ENCODE measurements around the gene HSF2.

The HSF2 gene, protein sequence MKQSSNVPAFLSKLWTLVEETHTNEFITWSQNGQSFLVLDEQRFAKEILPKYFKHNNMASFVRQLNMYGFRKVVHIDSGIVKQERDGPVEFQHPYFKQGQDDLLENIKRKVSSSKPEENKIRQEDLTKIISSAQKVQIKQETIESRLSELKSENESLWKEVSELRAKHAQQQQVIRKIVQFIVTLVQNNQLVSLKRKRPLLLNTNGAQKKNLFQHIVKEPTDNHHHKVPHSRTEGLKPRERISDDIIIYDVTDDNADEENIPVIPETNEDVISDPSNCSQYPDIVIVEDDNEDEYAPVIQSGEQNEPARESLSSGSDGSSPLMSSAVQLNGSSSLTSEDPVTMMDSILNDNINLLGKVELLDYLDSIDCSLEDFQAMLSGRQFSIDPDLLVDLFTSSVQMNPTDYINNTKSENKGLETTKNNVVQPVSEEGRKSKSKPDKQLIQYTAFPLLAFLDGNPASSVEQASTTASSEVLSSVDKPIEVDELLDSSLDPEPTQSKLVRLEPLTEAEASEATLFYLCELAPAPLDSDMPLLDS

DNA sequence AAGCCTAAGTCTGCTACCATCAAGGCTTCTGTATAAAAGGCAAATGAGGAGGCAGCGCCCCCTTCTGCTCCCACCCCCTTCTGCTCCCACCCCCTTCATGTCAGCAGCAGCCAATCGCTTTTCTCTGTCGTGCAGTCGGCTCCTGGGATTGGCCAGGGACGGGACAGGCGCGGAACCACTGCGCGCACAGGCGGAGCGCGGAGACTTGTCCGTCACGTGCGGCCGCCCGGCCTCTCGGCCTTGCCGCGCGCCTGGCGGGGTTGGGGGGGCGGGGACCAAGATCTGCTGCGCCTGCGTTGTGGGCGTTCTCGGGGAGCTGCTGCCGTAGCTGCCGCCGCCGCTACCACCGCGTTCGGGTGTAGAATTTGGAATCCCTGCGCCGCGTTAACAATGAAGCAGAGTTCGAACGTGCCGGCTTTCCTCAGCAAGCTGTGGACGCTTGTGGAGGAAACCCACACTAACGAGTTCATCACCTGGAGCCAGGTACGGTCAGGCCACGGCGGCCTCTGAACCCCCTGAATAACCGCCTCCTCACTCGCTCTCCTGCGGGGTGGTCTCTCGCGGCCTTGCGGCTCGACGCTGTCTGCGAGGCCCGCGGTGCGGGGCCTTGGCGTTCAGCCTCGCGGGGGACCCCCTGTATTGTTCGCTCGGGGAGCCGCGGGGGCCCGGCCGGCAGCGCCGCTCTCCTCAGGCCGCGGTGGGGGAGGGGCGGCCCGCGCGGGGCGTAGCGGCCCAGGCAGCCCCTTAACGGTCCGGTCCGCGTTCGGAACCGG, at the start of gene HSF2:
TSS of gene HSF2 (plus strand) at position 305 of the 773 bp plus-strand sequence. CDS start at position 391, 86 bp downstream.
- DNase-seq = peak; percentile 87

DNA sequence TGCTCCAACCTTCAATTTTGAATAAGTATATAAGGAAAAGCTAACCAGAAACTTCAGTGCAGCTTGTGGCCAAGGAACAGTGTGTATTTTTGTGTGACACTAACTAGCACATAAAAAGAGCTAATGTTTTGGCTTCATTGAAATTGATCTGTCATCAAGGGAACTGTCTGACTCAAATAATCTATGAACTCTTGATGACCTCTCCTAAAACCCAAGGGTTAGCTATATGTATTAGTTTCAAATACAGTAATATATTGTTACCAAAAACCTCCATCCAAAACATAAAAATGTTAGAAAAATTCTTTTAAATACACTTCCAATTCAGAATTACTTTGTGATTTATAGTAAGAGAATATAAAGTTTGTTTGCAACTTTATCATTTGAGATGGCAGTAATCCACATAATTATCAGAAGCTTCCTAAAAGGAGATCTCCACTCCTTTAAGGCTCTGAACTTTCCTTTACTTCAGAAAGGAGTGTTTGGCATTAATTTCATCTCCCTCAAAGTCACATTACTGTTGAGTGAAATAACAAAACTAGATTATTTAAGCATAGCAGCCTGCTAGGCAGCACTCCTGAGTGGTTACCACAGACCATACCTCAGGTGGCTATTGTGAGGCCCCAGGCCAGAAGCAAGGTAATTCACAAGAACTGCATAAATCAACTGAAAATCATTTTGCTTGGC, 46.3 kb upstream of the HSF2 start:
- no peak for DNase-seq

DNA sequence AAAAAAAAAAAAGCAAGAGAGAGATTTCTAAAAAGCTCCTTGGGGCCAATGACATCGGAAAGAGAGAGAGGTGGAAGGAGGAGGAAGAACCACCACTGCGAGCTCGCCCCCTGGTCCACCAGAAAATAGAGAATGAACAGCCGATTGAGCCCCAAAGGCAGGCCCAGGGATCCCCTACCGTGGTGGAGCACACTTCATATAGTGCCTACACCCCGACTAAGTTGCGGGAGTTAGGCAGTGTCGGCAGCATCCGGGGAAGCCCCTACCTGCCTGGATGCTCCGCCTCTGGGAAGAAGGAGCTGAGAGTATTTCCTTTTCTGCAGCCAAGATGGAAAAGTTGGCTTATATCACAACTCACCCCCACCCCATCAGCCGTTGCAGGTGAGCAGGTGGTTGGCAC, 38.6 kb upstream of the HSF2 start:
- no peak for DNase-seq

DNA sequence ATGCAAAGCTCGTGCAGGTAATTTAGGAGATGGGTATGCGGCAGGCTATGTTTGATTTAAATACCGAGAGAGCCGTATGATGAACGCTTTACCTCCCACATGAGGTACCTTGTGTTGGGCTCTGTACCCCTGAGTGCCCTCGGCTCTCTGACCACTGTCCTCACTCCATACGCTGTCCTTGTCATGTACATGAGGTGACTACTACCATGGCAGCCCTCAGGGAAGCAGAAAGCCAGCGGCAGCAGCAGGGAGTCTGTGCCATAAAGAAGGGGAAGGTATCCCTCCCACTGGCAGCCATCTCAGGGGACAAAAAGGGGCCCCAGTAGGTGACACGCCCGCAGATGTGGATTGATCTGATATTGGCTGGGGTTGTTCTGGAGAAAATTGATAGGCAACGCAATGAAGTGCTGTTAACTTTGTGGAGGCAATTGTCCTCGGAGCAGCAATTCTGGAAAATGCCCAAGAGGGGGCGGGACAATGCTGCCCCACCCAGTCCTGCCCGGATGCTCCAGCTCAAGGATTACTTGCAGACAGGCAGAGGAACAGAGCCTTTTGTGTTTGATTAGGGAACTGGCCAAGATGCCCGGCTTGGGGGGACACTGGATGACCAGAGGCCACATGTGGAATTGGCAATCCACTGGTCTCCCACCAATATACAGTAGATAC, 38.0 kb upstream of the HSF2 start:
- no peak for DNase-seq

DNA sequence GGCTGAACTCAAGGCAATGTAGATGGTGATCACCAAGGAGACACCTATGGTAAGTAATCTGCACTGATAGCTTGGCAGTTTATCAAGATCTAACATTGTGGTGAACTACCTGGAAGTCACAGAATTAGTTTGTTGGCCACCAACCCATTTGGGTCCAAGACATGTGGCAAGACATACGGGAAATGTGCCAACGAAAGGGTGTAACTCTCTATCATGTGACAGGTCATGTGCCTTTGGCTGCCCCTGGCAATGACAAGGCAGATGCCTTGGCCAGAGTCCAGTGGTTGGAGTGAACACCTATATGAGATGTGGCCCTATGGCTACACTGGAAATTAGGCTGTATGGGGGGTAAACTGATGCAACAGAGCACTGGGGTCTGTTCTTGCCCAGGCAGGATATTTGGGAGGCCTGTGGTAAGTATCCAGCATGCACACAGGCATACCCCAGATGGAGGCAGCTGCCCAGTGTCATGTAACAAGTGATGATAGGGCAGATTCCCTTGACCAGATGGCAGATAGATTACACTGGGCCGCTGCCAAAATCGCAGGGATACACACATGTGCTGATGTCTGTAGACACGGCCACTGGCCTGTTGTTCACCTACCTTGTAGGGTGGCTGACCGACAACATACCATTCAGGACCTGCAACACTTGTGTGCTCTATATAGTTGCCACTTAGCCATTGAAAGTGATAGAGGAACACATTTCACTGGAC, 35.5 kb upstream of the HSF2 start:
- no peak for DNase-seq

DNA sequence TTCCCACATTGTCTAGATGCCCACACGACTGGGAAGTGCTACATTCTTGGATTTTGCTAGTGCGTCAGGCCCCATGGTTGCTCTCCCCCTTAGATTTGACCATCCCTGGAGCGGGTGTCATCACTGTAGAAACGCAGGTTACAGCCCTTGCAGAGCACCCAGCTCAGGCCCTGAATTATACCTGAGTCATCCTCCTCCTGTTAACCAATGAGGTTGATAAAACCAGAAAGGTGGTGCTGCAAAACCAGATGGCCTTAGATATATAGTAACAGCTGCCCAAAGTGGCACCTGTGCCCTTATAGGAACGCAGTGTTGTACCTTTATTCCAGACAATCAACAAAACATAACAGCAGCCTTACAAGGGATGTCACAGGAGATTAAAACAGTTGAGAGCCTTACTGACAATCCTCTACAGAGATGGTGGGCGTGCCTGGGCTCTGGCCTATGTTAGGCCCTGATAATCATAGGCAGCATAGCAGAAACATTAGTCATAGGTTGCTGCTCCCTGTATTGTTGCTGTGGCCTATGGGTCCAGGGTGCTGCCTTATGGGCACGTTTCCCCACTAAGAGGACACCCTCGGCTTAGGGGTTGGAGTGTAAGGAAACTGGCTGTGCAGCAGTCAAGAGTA, 33.6 kb upstream of the HSF2 start:
- DNase-seq = no peak

DNA sequence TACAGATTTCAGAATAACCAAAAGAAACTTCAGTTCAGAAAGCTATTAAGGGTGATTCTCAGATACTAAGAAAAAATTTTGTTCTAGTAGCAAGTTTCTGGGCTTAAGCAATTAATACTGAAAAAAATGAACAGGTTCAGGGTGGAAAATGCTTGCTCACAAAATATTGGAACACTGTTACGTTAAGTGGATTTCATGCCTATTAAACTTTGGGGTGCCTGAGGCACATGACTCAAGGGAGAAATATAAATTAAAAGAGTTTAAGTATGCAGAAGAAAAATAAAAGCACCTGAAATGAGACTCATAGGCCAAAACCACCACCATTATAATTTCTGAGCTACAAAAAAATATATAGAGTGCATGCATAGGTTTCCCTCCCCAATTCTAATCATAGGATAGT, 32.3 kb upstream of the HSF2 start:
- no peak for DNase-seq

DNA sequence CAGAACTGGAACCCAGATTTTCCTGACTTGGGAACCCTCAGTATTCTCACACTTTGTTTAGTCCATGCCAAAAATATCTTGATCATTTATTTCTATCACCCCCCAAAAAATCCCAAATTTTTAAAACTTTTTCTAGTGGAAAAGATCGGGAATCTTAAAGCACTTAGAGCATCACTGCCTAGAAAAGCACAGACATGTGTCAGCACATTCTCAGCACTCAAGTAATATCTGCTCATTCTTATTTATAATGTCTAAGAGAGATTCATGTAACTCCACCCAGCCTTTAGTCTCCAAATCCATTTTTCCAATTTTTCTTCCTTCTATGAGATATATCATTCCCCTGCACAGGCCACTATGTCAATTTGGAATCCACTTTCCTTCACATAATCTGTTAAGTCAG, 29.9 kb upstream of the HSF2 start:
- no peak for DNase-seq

DNA sequence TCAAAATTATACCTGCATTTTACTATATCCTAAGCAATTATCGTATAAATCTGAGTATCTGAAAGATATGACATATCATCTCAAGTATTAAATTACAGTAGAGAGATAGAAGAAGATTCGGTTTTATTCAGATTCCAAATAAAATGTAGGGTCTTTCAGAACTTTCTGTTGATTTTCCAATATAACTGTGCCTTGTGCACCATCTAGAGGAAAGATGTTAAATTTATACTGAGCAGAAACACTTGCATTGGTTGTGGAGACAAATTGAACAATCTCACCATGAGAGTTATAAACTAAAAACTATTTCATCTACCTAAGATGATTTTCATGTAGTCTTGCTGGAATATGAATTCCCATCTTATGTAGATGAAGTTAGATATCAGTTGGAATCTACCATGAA, 26.8 kb upstream of the HSF2 start:
- DNase-seq = no peak

DNA sequence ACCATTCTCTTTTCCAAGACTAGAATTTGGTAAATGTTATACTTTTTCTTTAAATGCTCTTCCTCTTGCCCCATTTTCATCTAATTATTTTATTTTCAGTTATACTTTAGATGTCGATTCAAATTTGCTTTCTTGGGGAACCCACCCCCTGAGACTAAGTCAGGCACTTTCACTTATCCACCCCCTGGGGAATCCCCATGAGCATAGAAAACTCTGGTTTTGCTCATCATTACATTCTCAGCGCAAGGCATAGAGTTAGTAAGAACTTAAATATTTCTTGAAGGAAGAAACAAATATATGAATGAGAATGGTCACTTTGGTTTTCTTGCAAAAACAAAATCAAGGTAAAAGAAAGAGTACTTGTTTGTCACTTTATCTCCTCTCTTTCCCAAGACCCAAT, 25.1 kb upstream of the HSF2 start:
- no peak for DNase-seq

DNA sequence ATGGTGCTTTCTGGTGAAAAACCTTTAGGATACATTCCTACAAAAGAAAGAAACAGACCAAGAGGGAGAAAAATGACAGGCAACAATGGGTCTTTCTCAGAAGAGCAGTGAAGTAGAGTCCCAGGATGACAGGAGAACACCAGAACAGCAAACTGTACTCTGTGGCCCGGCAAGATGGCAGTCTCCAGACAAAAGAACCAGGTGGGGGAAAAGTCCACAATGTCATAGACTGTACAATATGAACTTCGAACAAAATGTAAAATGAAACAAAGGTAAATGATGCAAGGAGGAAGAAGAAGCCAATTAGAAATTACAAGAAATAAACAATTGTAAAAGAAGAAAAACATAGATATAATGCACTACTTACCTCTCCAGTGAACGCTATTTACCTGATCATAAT, 23.2 kb upstream of the HSF2 start:
- no peak for DNase-seq

DNA sequence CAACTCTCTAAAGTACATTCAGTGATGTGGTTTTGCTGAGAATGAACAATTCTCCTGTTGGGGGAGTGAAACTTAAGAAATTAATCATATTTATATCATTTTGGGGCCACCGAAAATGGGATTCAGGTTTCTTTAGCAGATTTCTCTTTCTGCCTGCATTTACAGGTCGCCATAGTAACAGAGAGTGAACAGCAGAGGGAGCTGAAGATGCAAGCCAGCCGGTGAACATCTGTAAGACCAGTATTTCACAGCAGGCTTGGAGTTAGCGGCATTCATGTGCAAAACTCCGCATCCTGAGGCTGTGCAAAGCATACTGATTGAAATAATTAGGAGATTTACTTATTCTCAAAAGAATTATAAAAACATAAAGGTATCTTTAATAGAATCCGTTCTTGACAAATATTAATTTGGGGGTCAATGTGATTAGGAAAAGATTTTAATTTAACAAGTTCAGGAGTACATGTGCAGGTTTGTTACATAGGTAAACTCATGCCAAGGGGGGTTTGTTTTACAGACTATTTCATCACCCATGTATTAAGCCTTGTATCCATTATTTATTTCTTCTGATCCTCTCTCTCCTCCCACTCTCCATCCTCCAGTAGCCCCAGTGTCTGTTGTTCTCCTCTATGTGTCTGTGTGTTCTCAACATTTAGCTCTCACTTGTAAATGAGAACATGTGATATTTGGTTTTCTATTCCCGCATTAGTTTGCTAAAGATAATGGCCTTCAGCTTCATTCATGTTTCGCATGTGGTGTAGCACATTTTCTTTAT, 17.8 kb upstream of the HSF2 start:
- DNase-seq = peak; percentile 38

DNA sequence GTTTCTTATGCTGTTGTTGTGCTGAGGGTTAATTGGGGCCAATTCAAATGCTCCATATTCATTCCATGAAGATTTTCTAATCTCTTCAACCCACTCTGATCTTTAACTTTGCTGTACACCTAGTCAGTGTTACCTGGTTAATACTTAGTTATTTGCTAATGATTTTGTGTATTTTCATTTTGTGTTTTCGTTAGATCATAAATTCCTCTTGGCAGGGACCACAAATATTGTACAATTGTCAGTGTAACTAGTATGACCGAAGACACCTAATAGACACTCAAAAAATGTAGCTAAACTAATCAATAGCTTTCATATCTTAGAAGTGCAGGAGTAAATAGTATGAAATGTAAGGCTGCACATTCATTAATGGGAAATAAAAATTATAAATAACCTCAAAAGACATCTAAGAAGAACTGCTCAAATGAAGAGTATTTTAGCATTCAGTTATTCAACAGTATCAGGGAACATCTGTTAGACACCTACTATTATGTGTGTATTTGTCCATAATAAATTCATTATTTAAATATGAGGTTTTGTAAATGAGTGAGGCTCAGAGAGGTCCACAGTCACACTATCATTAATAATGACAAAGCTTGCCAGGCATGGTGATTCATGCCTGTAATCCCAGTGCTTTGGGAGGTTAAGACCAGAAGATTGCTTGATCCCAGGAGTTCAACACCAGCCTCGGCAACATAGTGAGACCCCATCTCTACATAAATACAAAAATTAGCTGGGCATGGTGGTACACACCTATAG, 13.4 kb upstream of the HSF2 start:
- DNase-seq = no peak

DNA sequence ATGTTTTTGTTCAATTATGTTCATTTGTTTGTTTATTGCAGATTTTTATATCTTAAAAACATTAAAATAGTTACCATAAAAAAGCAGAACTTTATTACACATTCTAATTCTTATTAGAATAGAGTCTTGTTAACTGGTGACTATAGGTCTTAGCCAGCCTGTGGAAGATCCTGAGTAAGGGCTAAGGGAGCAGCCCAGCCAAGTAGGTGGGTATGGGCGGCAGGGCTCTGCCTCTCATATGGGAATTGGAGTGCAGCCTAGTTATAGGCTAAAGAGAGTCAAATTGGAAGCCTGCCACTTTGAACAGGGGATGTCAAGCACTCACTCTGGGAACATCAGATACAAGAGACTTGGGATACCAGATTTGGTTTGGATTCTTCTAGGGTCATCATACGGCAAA, 10.5 kb upstream of the HSF2 start:
- no peak for DNase-seq

DNA sequence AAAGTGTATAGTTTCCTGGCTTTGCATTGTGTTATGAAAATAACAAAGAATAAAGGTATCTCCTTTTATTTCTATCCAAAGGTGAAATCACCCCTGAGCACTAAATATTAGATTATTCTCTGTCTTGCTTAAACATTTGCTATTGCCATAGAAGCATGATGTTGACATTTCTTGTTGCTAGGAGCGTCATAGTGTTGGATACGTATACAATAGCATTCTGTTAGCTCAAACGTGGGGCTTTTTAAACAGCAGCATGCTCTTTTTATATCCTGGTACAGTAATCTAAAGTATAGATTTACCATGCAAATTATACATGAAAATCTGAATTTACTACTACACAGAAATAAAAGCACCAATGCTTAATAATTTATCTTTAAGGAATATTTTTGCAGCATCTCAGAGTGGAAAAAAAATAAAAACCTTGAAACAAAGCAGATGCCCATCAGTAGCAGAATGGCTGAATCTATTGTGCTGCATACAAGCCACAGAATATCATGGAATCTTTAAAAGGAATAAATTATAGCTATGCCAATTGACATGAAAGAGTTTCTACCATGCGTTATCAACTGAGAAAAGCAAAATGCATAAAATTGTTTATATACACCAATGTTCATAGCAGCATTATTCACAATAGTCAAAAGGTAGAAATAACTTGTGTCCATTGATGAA, 9.6 kb upstream of the HSF2 start:
- no peak for DNase-seq

DNA sequence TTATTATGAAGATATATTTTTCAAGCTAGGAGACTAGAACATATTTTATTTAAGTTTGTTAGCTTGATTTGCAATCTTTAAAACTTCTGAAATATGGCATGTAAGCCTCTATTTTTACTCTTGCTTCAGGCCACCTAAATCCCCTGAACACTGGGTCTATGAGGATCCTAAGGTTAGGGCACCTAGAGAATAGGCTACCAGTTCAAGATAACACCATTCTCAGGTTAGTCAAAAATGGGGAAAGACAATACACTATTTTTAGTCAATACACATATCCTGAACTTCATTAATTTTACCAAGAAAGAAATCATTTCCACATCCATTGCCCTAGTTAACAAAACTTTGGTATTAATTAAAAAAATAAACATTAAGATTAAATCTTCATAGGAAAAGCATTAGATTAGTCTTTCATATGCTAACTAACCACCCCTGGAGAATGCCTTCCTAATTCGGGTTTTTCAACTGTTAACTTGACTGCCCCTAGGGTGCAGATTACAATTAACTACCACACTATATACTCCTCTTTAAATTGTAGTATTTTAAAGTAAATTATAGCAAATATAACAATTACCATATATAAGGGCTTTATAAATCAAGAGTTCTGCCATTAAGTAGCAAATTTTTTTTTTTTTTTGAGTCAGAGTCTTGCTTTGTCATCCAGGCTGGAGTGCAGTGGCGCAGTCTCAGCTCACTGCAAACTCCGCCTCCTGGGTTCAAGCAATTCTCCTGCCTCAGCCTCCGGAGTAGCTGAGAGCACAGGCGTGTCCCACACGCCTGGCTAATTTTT, 6.7 kb upstream of the HSF2 start:
- DNase-seq = no peak

DNA sequence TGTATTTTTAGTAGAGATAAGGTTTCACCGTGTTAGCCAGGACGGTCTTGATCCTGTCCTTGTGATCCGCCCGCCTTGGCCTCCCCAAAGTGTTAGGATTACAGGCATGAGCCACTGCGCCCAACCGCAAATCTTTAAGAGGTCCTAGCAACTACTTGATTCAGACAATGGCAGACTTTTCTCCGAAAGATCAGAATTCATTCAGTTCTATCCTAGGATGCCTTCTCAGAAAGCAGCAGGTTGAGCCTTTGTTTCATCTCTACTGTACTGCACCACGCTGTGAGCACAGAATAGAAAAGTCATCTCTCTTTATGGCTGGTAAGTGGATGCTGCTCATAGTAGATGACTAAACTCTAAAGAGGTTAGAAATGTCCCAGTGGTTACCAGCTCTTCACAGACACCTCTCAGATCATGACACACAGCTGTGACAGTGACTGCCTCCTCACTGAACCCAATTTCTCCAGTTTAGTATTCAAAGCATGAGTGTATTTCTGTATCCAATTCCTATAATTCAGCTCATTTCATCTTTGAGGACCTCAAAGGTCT, 6.0 kb upstream of the HSF2 start:
- no peak for DNase-seq

DNA sequence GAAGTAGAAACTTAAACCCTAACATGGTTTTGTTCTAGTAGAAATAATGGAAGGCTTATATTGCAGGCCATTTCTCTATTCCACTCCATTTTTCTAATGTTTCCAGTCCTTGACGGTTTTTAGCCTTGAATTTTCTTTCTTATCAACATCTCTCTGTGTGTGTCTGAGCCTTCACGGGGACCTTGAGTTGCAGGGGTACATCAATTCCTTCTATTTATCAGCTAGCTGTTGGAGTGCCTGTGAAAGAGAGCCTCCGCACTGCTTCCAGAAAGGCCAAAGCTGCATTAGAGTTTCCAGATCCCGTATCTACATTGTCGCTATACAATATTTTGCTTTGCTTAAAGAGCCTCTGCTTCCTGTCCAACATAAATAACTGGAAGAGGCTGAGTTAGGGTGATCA, 5.4 kb upstream of the HSF2 start:
- DNase-seq = no peak

DNA sequence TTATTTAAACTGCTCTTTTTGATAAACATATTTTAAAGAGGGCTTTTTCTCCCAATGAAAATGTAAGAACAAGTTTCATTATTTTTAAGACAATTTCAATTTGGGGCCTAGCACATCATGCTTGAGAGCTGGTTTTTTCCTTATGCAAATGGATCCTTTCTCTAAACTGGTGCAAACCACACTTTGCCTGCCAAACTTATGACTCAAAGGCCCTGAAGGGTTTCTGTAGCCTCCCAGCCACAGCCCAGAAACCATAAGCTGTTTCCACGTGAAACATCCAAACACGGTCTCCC, 451 bp upstream of the HSF2 start:
- no peak for DNase-seq
